ENCODE measurements around the gene ZNF784. TPM values are rescaled to one million over a fixed set of nuclear protein-coding genes. Genes with fewer than 3 reads are reported as not detected.

Gene ZNF784
- total and polyA plus RNA-seq, 2 of the 13 experiments (the other 11 are each of a cell fraction or from before 2014, with no cell fraction given) = 4.1 to 4.2 TPM

DNA sequence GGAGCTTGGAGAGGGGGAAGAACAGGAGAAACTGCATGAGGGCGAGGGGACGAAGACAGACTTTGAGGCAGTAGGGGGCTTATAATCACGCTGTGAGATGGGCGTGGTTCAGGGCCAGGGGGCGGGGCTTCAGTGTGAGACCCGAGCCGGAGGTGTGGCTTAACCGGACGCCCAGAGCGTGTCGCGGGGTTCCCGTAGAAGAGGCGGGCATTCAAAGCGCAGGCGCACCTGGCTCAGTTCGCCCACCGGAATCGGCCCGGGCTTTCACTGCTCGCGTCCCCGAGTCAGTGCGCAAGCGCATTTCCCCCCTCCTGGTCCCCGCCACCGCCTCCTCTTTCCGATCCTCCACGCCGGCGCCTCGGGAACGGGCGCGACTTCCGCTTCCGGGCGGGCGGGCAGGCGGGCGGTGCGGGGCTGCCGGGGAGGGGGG, 19.1 kb downstream of the ZNF784 start (continued):
- TF ChIP-seq, protein P1, sequence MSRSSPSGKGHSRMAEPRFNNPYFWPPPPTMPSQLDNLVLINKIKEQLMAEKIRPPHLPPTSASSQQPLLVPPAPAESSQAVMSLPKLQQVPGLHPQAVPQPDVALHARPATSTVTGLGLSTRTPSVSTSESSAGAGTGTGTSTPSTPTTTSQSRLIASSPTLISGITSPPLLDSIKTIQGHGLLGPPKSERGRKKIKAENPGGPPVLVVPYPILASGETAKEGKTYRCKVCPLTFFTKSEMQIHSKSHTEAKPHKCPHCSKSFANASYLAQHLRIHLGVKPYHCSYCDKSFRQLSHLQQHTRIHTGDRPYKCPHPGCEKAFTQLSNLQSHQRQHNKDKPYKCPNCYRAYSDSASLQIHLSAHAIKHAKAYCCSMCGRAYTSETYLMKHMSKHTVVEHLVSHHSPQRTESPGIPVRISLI (CRISPR knock-in tag; IDR thresholded peaks at IDR 0.05; ENCODE audit: borderline replicate concordance) = no peak
- peak; percentile 93 for TF ChIP-seq GABPB1 (CRISPR knock-in tag; IDR thresholded peaks at IDR 0.05)
- 0 out of 2 replicates have a peak, but pooled peaks have one; percentile 14 for TF ChIP-seq CREB1 (IDR thresholded peaks at IDR 0.05)
- TF ChIP-seq CREB1 (CRISPR knock-in tag; IDR thresholded peaks at IDR 0.05) = no peak
- TF ChIP-seq, protein P2, sequence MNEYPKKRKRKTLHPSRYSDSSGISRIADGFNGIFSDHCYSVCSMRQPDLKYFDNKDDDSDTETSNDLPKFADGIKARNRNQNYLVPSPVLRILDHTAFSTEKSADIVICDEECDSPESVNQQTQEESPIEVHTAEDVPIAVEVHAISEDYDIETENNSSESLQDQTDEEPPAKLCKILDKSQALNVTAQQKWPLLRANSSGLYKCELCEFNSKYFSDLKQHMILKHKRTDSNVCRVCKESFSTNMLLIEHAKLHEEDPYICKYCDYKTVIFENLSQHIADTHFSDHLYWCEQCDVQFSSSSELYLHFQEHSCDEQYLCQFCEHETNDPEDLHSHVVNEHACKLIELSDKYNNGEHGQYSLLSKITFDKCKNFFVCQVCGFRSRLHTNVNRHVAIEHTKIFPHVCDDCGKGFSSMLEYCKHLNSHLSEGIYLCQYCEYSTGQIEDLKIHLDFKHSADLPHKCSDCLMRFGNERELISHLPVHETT (CRISPR knock-in tag; conservative IDR thresholded peaks at IDR 0.05) = peak; percentile 97
- TF ChIP-seq KDM2A (CRISPR knock-in tag; IDR thresholded peaks at IDR 0.05; ENCODE audit: borderline replicate concordance, low read depth) = peak; percentile 90
- no peak for TF ChIP-seq ZNF589 (CRISPR knock-in tag; conservative IDR thresholded peaks at IDR 0.05)
- TF ChIP-seq ZNF574 (CRISPR knock-in tag; IDR thresholded peaks at IDR 0.05) = peak; percentile 63; the same call in 1 of the 2 replicates
- no peak for TF ChIP-seq RBM39 (IDR thresholded peaks at IDR 0.05; ENCODE audit: low read depth, low read length, poor library complexity, severe bottlenecking)
- TF ChIP-seq HNRNPLL (IDR thresholded peaks at IDR 0.05; ENCODE audit: low read depth, low read length, poor library complexity, severe bottlenecking) = peak; percentile 76
- TF ChIP-seq, protein P3, sequence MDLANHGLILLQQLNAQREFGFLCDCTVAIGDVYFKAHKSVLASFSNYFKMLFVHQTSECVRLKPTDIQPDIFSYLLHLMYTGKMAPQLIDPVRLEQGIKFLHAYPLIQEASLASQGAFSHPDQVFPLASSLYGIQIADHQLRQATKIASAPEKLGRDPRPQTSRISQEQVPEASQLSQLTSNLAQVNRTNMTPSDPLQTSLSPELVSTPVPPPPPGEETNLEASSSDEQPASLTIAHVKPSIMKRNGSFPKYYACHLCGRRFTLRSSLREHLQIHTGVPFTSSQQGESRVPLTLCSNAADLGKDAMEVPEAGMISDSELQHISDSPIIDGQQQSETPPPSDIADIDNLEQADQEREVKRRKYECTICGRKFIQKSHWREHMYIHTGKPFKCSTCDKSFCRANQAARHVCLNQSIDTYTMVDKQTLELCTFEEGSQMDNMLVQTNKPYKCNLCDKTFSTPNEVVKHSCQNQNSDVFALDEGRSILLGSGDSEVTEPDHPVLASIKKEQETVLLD (CRISPR knock-in tag; IDR thresholded peaks at IDR 0.05; ENCODE audit: low read depth) = peak; percentile 98
- no peak for TF ChIP-seq DNMT3B (CRISPR knock-in tag; conservative IDR thresholded peaks at IDR 0.05)
- no peak for TF ChIP-seq ATF6 (CRISPR knock-in tag; conservative IDR thresholded peaks at IDR 0.05)
- TF ChIP-seq DRAP1 (CRISPR knock-in tag; IDR thresholded peaks at IDR 0.05) = peak; percentile 95
- no peak for TF ChIP-seq ZSCAN22 (CRISPR knock-in tag; IDR thresholded peaks at IDR 0.05)
- peak; percentile 61 for TF ChIP-seq MAX (IDR thresholded peaks at IDR 0.05)
- TF ChIP-seq ZNF740 (CRISPR knock-in tag; IDR thresholded peaks at IDR 0.05) = no peak
- 0 out of 2 replicates have a peak, but pooled peaks have one; percentile 26 for TF ChIP-seq ZNF329 (CRISPR knock-in tag; IDR thresholded peaks at IDR 0.05; ENCODE audit: low read depth)
- no peak for TF ChIP-seq FOXA3 (CRISPR knock-in tag; IDR thresholded peaks at IDR 0.05)

Measured in HepG2 (cell line).